Mesenchymal stem cell (in vitro differentiated cells and primary cell): Measurements from ENCODE around the gene TSACC. TPM values are rescaled to one million over a fixed set of nuclear protein-coding genes. Genes with fewer than 3 reads are reported as not detected.

ENCODE experiments used
- DNase-seq: peaks from one replicate; pipeline ENCODE4 v3.0.0-alpha.2; 2013
- H2AFZ ChIP-seq: one replicate; pipeline ENCODE4 v1.6.1; 2013; ENCODE audit warnings: low read depth, mild to moderate bottlenecking, control low read depth, inconsistent platforms, low read length, moderate library complexity
- H2AK5ac ChIP-seq: 2 replicates; pipeline ENCODE4 v1.6.1; 2013; ENCODE audit warnings: low read length, moderate library complexity, mild to moderate bottlenecking, inconsistent platforms; ENCODE audit not compliant: severe bottlenecking
- H2BK120ac ChIP-seq: one replicate; pipeline ENCODE4 v1.6.1; 2013; ENCODE audit warnings: low read depth, mild to moderate bottlenecking, inconsistent platforms, low read length, moderate library complexity
- H2BK12ac ChIP-seq, 2 experiments: one replicate each; pipeline ENCODE4 v1.6.1; 2013; ENCODE audit warnings: inconsistent platforms in 2 of 2, low read length in 2 of 2, mild to moderate bottlenecking in 2 of 2, moderate library complexity in 2 of 2, control low read depth in 1 of 2
- H2BK15ac ChIP-seq: one replicate; pipeline ENCODE4 v1.6.1; 2013; ENCODE audit warnings: mild to moderate bottlenecking, low read depth, inconsistent platforms; ENCODE audit not compliant: poor library complexity, severe bottlenecking
- H2BK5ac ChIP-seq: 2 replicates; pipeline ENCODE4 v1.6.1; 2013; ENCODE audit warnings: low read depth, mild to moderate bottlenecking, low read length, control low read depth, inconsistent platforms; ENCODE audit not compliant: poor library complexity, severe bottlenecking
- H3K14ac ChIP-seq, 2 experiments: one replicate each; pipeline ENCODE4 v1.6.1; 2013; ENCODE audit warnings: inconsistent platforms in 2 of 2, low read length in 2 of 2, control low read depth in 1 of 2, mild to moderate bottlenecking in 1 of 2, moderate library complexity in 1 of 2
- H3K18ac ChIP-seq, 2 experiments: one replicate each; pipeline ENCODE4 v1.6.1; 2013; ENCODE audit warnings: inconsistent platforms in 2 of 2, low read length in 2 of 2, control low read depth in 1 of 2, low read depth in 1 of 2, mild to moderate bottlenecking in 1 of 2
- H3K23ac ChIP-seq, 2 experiments: one replicate each; pipeline ENCODE4 v1.6.1; 2013; ENCODE audit warnings: inconsistent platforms in 2 of 2, low read length in 2 of 2, mild to moderate bottlenecking in 2 of 2, moderate library complexity in 2 of 2, control low read depth in 1 of 2
- H3K27ac ChIP-seq: 2 replicates; pipeline ENCODE4 v1.5.1; 2013; ENCODE audit warnings: mild to moderate bottlenecking, moderate library complexity, low read length, control low read depth, inconsistent platforms; ENCODE audit not compliant: poor library complexity, severe bottlenecking
- H3K27me3 ChIP-seq, 2 experiments: 2 replicates each; pipeline versions ENCODE4 v1.6.1 to v1.7.0; 2013; ENCODE audit warnings: low read length in 2 of 2, mild to moderate bottlenecking in 2 of 2, moderate library complexity in 2 of 2, control low read depth in 1 of 2, inconsistent platforms in 1 of 2; ENCODE audit not compliant: control insufficient read depth in 1 of 2, insufficient read depth in 1 of 2
- H3K36me3 ChIP-seq, 2 experiments: 2 replicates each; pipeline versions ENCODE4 v1.6.1 to v1.7.0; 2013; ENCODE audit warnings: low read length in 2 of 2, control low read depth in 1 of 2, inconsistent platforms in 1 of 2, low read depth in 1 of 2, mild to moderate bottlenecking in 1 of 2; ENCODE audit not compliant: insufficient read depth in 2 of 2, control insufficient read depth in 1 of 2
- H3K4ac ChIP-seq, 2 experiments: one replicate each; pipeline ENCODE4 v1.6.1; 2013; ENCODE audit warnings: inconsistent platforms in 2 of 2, low read length in 2 of 2, mild to moderate bottlenecking in 2 of 2, moderate library complexity in 2 of 2, control low read depth in 1 of 2, low read depth in 1 of 2
- H3K4me1 ChIP-seq: 2 replicates; pipeline ENCODE4 v1.6.1; 2013; ENCODE audit warnings: low read depth, low read length, control low read depth; ENCODE audit not compliant: control insufficient read depth, insufficient read depth
- H3K4me2 ChIP-seq: 2 replicates; pipeline ENCODE4 v1.6.1; 2013; ENCODE audit warnings: low read length, mild to moderate bottlenecking, inconsistent platforms; ENCODE audit not compliant: poor library complexity, severe bottlenecking
- H3K4me3 ChIP-seq, 2 experiments: 2 replicates each; pipeline versions ENCODE4 v1.5.1 to v1.7.0; 2013; ENCODE audit warnings: low read length in 2 of 2, mild to moderate bottlenecking in 2 of 2, control low read depth in 1 of 2, low read depth in 1 of 2; ENCODE audit not compliant: insufficient read depth in 1 of 2
- H3K79me1 ChIP-seq: replicated peaks from 2 replicates; pipeline ENCODE4 v1.6.1; 2013; ENCODE audit warnings: mild to moderate bottlenecking, control low read depth, low read length, inconsistent platforms; ENCODE audit not compliant: poor library complexity, severe bottlenecking
- H3K9ac ChIP-seq: 2 replicates; pipeline ENCODE4 v1.7.0; 2013; ENCODE audit warnings: mild to moderate bottlenecking, low read length, moderate library complexity
- H3K9me3 ChIP-seq: 2 replicates; pipeline ENCODE4 v1.7.0; 2013; ENCODE audit warnings: mild to moderate bottlenecking, low read length; ENCODE audit not compliant: control insufficient read depth
- H4K8ac ChIP-seq: one replicate; pipeline ENCODE4 v1.6.1; 2013; ENCODE audit warnings: inconsistent platforms, mild to moderate bottlenecking, low read length, moderate library complexity
- H4K91ac ChIP-seq: one replicate; pipeline ENCODE4 v1.6.1; 2013; ENCODE audit warnings: mild to moderate bottlenecking, low read length, inconsistent platforms
- WGBS: methylation state at CpG from one replicate; pipeline ENCODE4 v1.1.7; 2013; ENCODE audit warnings: mixed read lengths; 5-methylcytosine and 5-hydroxymethylcytosine counted together
- polyA plus RNA-seq, 2 experiments: library from polyadenylated mRNA; stranded (reverse); fragments of 200-250 nt; gene quantifications; one replicate each; pipeline ENCODE4 v1.2.3, GENCODE V29; 2013

The TSACC gene
- 0.51 TPM for polyA plus RNA-seq (2013, experiment 1 of 2)
- polyA plus RNA-seq (2013, experiment 2 of 2): 0.38 TPM

GRCh38 chr1:156338180-156338976 is at the start of gene TSACC, which contains the start of gene CCT3:
Gene TSACC, plus strand, starts transcription at chr1:156338526. Its CDS starts 1,232 bp downstream, at chr1:156339758.
Gene CCT3, minus strand, starts transcription at chr1:156338292. Its CDS starts 108 bp downstream, at chr1:156338184.
- Histone ChIP-seq H2BK5ac (peak within 1 kb of the TSS; percentile 8), H3K9ac (peak within 1 kb of the TSS; percentile 93), H3K4me1 (peaks cover 2% of the 10 kb centered on the region), H4K91ac (no peak within 1 kb of the TSS), H3K9me3 (no peaks in the 10 kb centered on the region), H3K4ac (peak within 1 kb of the TSS; percentile 57 to 62), H3K23ac (peak within 1 kb of the TSS in 1 of 2 experiments; percentile 14), H3K4me2 (peak within 1 kb of the TSS; percentile 65), H2BK12ac (no peak within 1 kb of the TSS), H3K27ac (peak within 1 kb of the TSS; percentile 76), H3K4me3 (peak within 1 kb of the TSS; percentile 74 to 83), H2BK15ac (no peak within 1 kb of the TSS), H2AFZ (peak within 1 kb of the TSS; percentile 65), H2AK5ac (no peak within 1 kb of the TSS), H3K36me3 (peaks cover 6 to 24% of the 10 kb centered on the region in 2 experiments), H2BK120ac (no peak within 1 kb of the TSS), H4K8ac (peak within 1 kb of the TSS; percentile 93), H3K27me3 (no peaks in the 10 kb centered on the region), H3K79me1 (peaks cover 2% of the 10 kb centered on the region), H3K18ac (peak within 1 kb of the TSS; percentile 58 to 79), H3K14ac (peak within 1 kb of the TSS in 1 of 2 experiments; percentile 30)
- under 1% methylated on average over 39 of the region's 47 CpGs for WGBS
- DNase-seq: peak; percentile 100

GRCh38 chr1:156289857-156290256 is 48.5 kb upstream of the TSACC start:
- Histone ChIP-seq H3K4ac (no peak overlapping the region), H3K4me1 (peaks cover 14% of the 10 kb centered on the region), H3K14ac (no peak overlapping the region), H2BK15ac (no peak overlapping the region), H3K27ac (no peak overlapping the region), H2BK12ac (no peak overlapping the region), H3K9ac (no peak overlapping the region), H3K79me1 (peaks cover 23% of the 10 kb centered on the region), H3K4me2 (no peak overlapping the region), H4K8ac (no peak overlapping the region), H2AFZ (no peak overlapping the region), H4K91ac (no peak overlapping the region), H3K27me3 (no peaks in the 10 kb centered on the region), H3K9me3 (no peaks in the 10 kb centered on the region), H3K23ac (no peak overlapping the region), H3K18ac (no peak overlapping the region), H2BK120ac (no peak overlapping the region), H2BK5ac (no peak overlapping the region), H2AK5ac (no peak overlapping the region), H3K36me3 (peaks cover 35 to 50% of the 10 kb centered on the region in 2 experiments), H3K4me3 (no peak overlapping the region)
- no peak for DNase-seq

- peak overlapping the region; percentile 57 to 77 for H3K4ac ChIP-seq
- H3K18ac ChIP-seq: peak overlapping the region; percentile 16 to 92
- no peaks in the 10 kb centered on the region for H3K27me3 ChIP-seq
- H3K23ac ChIP-seq: no peak overlapping the region
- no peak overlapping the region for H2BK15ac ChIP-seq
- H3K79me1 ChIP-seq: peaks cover 21% of the 10 kb centered on the region
- H2BK120ac ChIP-seq: no peak overlapping the region
- H3K14ac ChIP-seq: peak overlapping the region in 1 of 2 experiments; percentile 85
- peak overlapping the region; percentile 61 for H3K4me2 ChIP-seq
- H2BK12ac ChIP-seq: peak overlapping the region in 1 of 2 experiments; percentile 44
- peak overlapping the region; percentile 77 for H4K8ac ChIP-seq
- peak; percentile 88 for DNase-seq
- peak overlapping the region; percentile 16 for H3K27ac ChIP-seq
- 21% methylated on average over 37 of the region's 37 CpGs for WGBS
- peak overlapping the region; percentile 40 for H4K91ac ChIP-seq
- H3K4me3 ChIP-seq: peak overlapping the region; percentile 43 to 90
- H2AFZ ChIP-seq: peak overlapping the region; percentile 79
- H3K4me1 ChIP-seq: peaks cover 18% of the 10 kb centered on the region
- peak overlapping the region; percentile 28 for H2AK5ac ChIP-seq
- H2BK5ac ChIP-seq: no peak overlapping the region
- peaks cover 19 to 44% of the 10 kb centered on the region in 2 experiments for H3K36me3 ChIP-seq
- no peaks in the 10 kb centered on the region for H3K9me3 ChIP-seq
- peak overlapping the region; percentile 93 for H3K9ac ChIP-seq
These were observed 46.9 kb upstream of the TSACC start for GRCh38 chr1:156291226-156292061.

GRCh38 chr1:156293098-156293434 is 45.3 kb upstream of the TSACC start:
- no peaks in the 10 kb centered on the region for H3K27me3 ChIP-seq
- no peak overlapping the region for H2BK5ac ChIP-seq
- H3K4me3 ChIP-seq: no peak overlapping the region
- H4K8ac ChIP-seq: no peak overlapping the region
- no peak overlapping the region for H3K14ac ChIP-seq
- H3K79me1 ChIP-seq: peaks cover 21% of the 10 kb centered on the region
- no peak overlapping the region for H3K4me2 ChIP-seq
- H2BK15ac ChIP-seq: no peak overlapping the region
- H2BK120ac ChIP-seq: no peak overlapping the region
- no peak overlapping the region for H4K91ac ChIP-seq
- no peak overlapping the region for H3K18ac ChIP-seq
- no peak overlapping the region for H3K27ac ChIP-seq
- H2AFZ ChIP-seq: no peak overlapping the region
- H3K9me3 ChIP-seq: no peaks in the 10 kb centered on the region
- H3K4me1 ChIP-seq: peaks cover 18% of the 10 kb centered on the region
- no peak overlapping the region for H2AK5ac ChIP-seq
- DNase-seq: no peak
- no peak overlapping the region for H3K23ac ChIP-seq
- H3K9ac ChIP-seq: no peak overlapping the region
- 95% methylated on average over 8 of the region's 8 CpGs for WGBS
- H3K36me3 ChIP-seq: peaks cover 18 to 41% of the 10 kb centered on the region in 2 experiments
- no peak overlapping the region for H3K4ac ChIP-seq
- H2BK12ac ChIP-seq: no peak overlapping the region
